NT2/D1 (cell line): ENCODE results near the gene C19orf53.
"Not testable (repeated sequence)": the region's sequence is repeated elsewhere in the genome, so short reads cannot be mapped to it uniquely, and the experiment has no call there.

Source experiments
- DNase-seq: peaks from one replicate; pipeline ENCODE4 v3.0.0-alpha.2; 2011; ENCODE audit warnings: low read depth, low spot score
- H3K27me3 ChIP-seq: 2 replicates; pipeline ENCODE4 v1.6.0; 2011; ENCODE audit warnings: mild to moderate bottlenecking; ENCODE audit not compliant: insufficient read length, insufficient read depth
- H3K36me3 ChIP-seq: 2 replicates; pipeline ENCODE4 v1.6.1; 2011; ENCODE audit warnings: mild to moderate bottlenecking, low read length, mixed read lengths; ENCODE audit not compliant: insufficient read depth, insufficient read length
- H3K4me1 ChIP-seq: 2 replicates; pipeline ENCODE4 v1.5.1; 2011; ENCODE audit not compliant: insufficient read depth, insufficient read length
- H3K4me3 ChIP-seq: 2 replicates; pipeline ENCODE4 v1.5.1; 2011; ENCODE audit warnings: low read depth; ENCODE audit not compliant: insufficient read length
- H3K9ac ChIP-seq: 2 replicates; pipeline ENCODE4 v1.6.0; 2011; ENCODE audit warnings: low read depth; ENCODE audit not compliant: insufficient read length
- H3K9me3 ChIP-seq: 2 replicates; pipeline ENCODE4 v1.5.1; 2011; ENCODE audit warnings: mild to moderate bottlenecking, low read length; ENCODE audit not compliant: insufficient read depth
- SUZ12 ChIP-seq: IDR thresholded peaks from 2 replicates; pipeline ENCODE4 v1.6.1; 2011; ENCODE audit not compliant: insufficient read length, insufficient read depth; ENCODE audit errors: extremely low read depth
- YY1 ChIP-seq: IDR thresholded peaks from 2 replicates; pipeline ENCODE4 v1.6.1; 2011; ENCODE audit not compliant: insufficient read length, insufficient read depth
- ZNF274 ChIP-seq: IDR thresholded peaks from 2 replicates; pipeline ENCODE4 v1.6.1; 2011; ENCODE audit warnings: mild to moderate bottlenecking, low read depth, low read length

The C19orf53 gene

GRCh38 chr19:13781547-13781946 is 7.3 kb downstream of the C19orf53 start:
- H3K4me3 ChIP-seq: no peak overlapping the region
- TF ChIP-seq ZNF274: no peak
- no peak for TF ChIP-seq YY1
- TF ChIP-seq SUZ12: no peak
- peaks cover 8% of the 10 kb centered on the region for H3K4me1 ChIP-seq
- no peaks in the 10 kb centered on the region for H3K27me3 ChIP-seq
- peak overlapping the region; percentile 18 for H3K9ac ChIP-seq
- peak; percentile 62 for DNase-seq
- peaks cover 5% of the 10 kb centered on the region; the same call in 1 of the 2 replicates for H3K9me3 ChIP-seq
- H3K36me3 ChIP-seq: peaks cover 35% of the 10 kb centered on the region

GRCh38 chr19:13782537-13782936 is 8.3 kb downstream of the C19orf53 start:
- no peak for TF ChIP-seq ZNF274
- no peak for TF ChIP-seq YY1
- TF ChIP-seq SUZ12: no peak
- no peak overlapping the region for H3K4me3 ChIP-seq
- H3K36me3 ChIP-seq: peaks cover 25% of the 10 kb centered on the region
- DNase-seq: no peak
- peaks cover 5% of the 10 kb centered on the region; the same call in 1 of the 2 replicates for H3K9me3 ChIP-seq
- H3K4me1 ChIP-seq: peaks cover 8% of the 10 kb centered on the region
- H3K27me3 ChIP-seq: no peaks in the 10 kb centered on the region
- peak overlapping the region; percentile 26 for H3K9ac ChIP-seq

- no peak overlapping the region for H3K4me3 ChIP-seq
- peaks cover 12% of the 10 kb centered on the region for H3K4me1 ChIP-seq
Observed at GRCh38 chr19:13783565-13784500, 9.6 kb downstream of the C19orf53 start.

GRCh38 chr19:13784731-13785452 is 10.6 kb downstream of the C19orf53 start:
- Histone ChIP-seq H3K4me1 (peaks cover 12% of the 10 kb centered on the region), H3K36me3 (peaks cover 1% of the 10 kb centered on the region), H3K9ac (peak overlapping the region; percentile 21), H3K9me3 (peaks cover 1% of the 10 kb centered on the region; the same call in 1 of the 2 replicates), H3K4me3 (no peak overlapping the region), H3K27me3 (no peaks in the 10 kb centered on the region)
- no peak for TF ChIP-seq YY1
- no peak for TF ChIP-seq ZNF274
- TF ChIP-seq SUZ12: no peak
- DNase-seq: no peak

More at GRCh38 chr19:13783565-13784500, 9.6 kb downstream of the C19orf53 start:
- TF ChIP-seq SUZ12: no peak
- TF ChIP-seq ZNF274: no peak
- no peak for TF ChIP-seq YY1
- H3K9me3 ChIP-seq: peaks cover 5% of the 10 kb centered on the region; the same call in 1 of the 2 replicates
- peaks cover 12% of the 10 kb centered on the region for H3K36me3 ChIP-seq
- H3K27me3 ChIP-seq: no peaks in the 10 kb centered on the region
- no peak overlapping the region for H3K9ac ChIP-seq
- no peak for DNase-seq

- peaks cover 8% of the 10 kb centered on the region for H3K4me1 ChIP-seq
- TF ChIP-seq SUZ12 (no peak), ZNF274 (no peak), YY1 (no peak)
- no peaks in the 10 kb centered on the region for H3K36me3 ChIP-seq
- no peaks in the 10 kb centered on the region for H3K9me3 ChIP-seq
- no peak for DNase-seq
- no peaks in the 10 kb centered on the region for H3K27me3 ChIP-seq
- H3K4me3 ChIP-seq: no peak overlapping the region
- no peak overlapping the region for H3K9ac ChIP-seq
Observed at GRCh38 chr19:13788991-13789390, 14.7 kb downstream of the C19orf53 start.

GRCh38 chr19:13790354-13790753 is 16.1 kb downstream of the C19orf53 start:
- no peak for DNase-seq
- no peak overlapping the region for H3K9ac ChIP-seq
- H3K9me3 ChIP-seq: no peaks in the 10 kb centered on the region
- no peak overlapping the region for H3K4me3 ChIP-seq
- H3K27me3 ChIP-seq: no peaks in the 10 kb centered on the region
- no peaks in the 10 kb centered on the region for H3K36me3 ChIP-seq
- peaks cover 9% of the 10 kb centered on the region for H3K4me1 ChIP-seq
- TF ChIP-seq YY1 (no peak), SUZ12 (no peak), ZNF274 (no peak)

GRCh38 chr19:13793317-13793716 is 19.1 kb downstream of the C19orf53 start:
- DNase-seq, H3K9me3 ChIP-seq, H3K36me3 ChIP-seq, H3K4me1 ChIP-seq, H3K27me3 ChIP-seq, H3K4me3 ChIP-seq: not testable (repeated sequence)
- H3K9ac ChIP-seq: peak overlapping the region; percentile 9
